ENCODE measurements around the gene ASH1L. TPM values are rescaled to one million over a fixed set of nuclear protein-coding genes. Genes with fewer than 3 reads are reported as not detected.
A peak's percentile ranks its signal among the peaks of the same experiment; 100 is the strongest.
"Not testable (repeated sequence)": the region's sequence is repeated elsewhere in the genome, so short reads cannot be mapped to it uniquely, and the experiment has no call there.

Gene ASH1L
- total RNA-seq, 1 donor from 2014 or later: 15.0 TPM

GRCh38 chr1:155499953-155500639 is 62.5 kb downstream of the ASH1L start:
- no peak for FAIRE-seq
- H3K4me3 ChIP-seq (ENCODE audit: low read depth, low read length): no peak overlapping the region
- DNase-seq (ENCODE audit: low read depth): no peak
- H3K27me3 ChIP-seq (ENCODE audit: control insufficient read depth, insufficient read depth, low read length): no peaks in the 10 kb centered on the region
- no peaks in the 10 kb centered on the region for H3K36me3 ChIP-seq (ENCODE audit: control insufficient read depth, insufficient read depth, low read length)
- no peak for TF ChIP-seq CTCF (IDR thresholded peaks at IDR 0.05; ENCODE audit: insufficient read depth, low read length, severe bottlenecking)

- no peak overlapping the region for H3K4me3 ChIP-seq (ENCODE audit: low read depth, low read length)
- DNase-seq (ENCODE audit: low read depth): peak; percentile 39
- H3K36me3 ChIP-seq (ENCODE audit: control insufficient read depth, insufficient read depth, low read length): no peaks in the 10 kb centered on the region
- FAIRE-seq: no peak
- no peaks in the 10 kb centered on the region for H3K27me3 ChIP-seq (ENCODE audit: control insufficient read depth, insufficient read depth, low read length)
- no peak for TF ChIP-seq CTCF (IDR thresholded peaks at IDR 0.05; ENCODE audit: insufficient read depth, low read length, severe bottlenecking)
Observed at GRCh38 chr1:155499263-155499662, 63.3 kb downstream of the ASH1L start.

- not testable (repeated sequence) for DNase-seq (ENCODE audit: low read depth); FAIRE-seq; H3K27me3 ChIP-seq (ENCODE audit: control insufficient read depth, insufficient read depth, low read length); H3K36me3 ChIP-seq (ENCODE audit: control insufficient read depth, insufficient read depth, low read length); H3K4me3 ChIP-seq (ENCODE audit: low read depth, low read length)
Observed at GRCh38 chr1:155493595-155493994, 69.0 kb downstream of the ASH1L start.

- not testable (repeated sequence) for DNase-seq (ENCODE audit: low read depth); H3K4me3 ChIP-seq (ENCODE audit: low read depth, low read length); FAIRE-seq; H3K36me3 ChIP-seq (ENCODE audit: control insufficient read depth, insufficient read depth, low read length); H3K27me3 ChIP-seq (ENCODE audit: control insufficient read depth, insufficient read depth, low read length)
Observed at GRCh38 chr1:155488419-155488818, 74.2 kb downstream of the ASH1L start.

GRCh38 chr1:155487541-155487940 is 75.1 kb downstream of the ASH1L start:
- no peak for FAIRE-seq
- Histone ChIP-seq H3K36me3 (ENCODE audit: control insufficient read depth, insufficient read depth, low read length) (no peaks in the 10 kb centered on the region), H3K27me3 (ENCODE audit: control insufficient read depth, insufficient read depth, low read length) (no peaks in the 10 kb centered on the region), H3K4me3 (ENCODE audit: low read depth, low read length) (no peak overlapping the region)
- no peak for DNase-seq (ENCODE audit: low read depth)
- TF ChIP-seq CTCF (IDR thresholded peaks at IDR 0.05; ENCODE audit: insufficient read depth, low read length, severe bottlenecking): no peak

- H3K4me3 ChIP-seq (ENCODE audit: low read depth, low read length); H3K27me3 ChIP-seq (ENCODE audit: control insufficient read depth, insufficient read depth, low read length); DNase-seq (ENCODE audit: low read depth); FAIRE-seq; H3K36me3 ChIP-seq (ENCODE audit: control insufficient read depth, insufficient read depth, low read length): not testable (repeated sequence)
Observed at GRCh38 chr1:155486952-155487351, 75.7 kb downstream of the ASH1L start.

GRCh38 chr1:155485945-155486344 is 76.7 kb downstream of the ASH1L start:
- H3K4me3 ChIP-seq (ENCODE audit: low read depth, low read length): no peak overlapping the region
- peaks cover 3% of the 10 kb centered on the region for H3K36me3 ChIP-seq (ENCODE audit: control insufficient read depth, insufficient read depth, low read length)
- no peak for FAIRE-seq
- TF ChIP-seq CTCF (IDR thresholded peaks at IDR 0.05; ENCODE audit: insufficient read depth, low read length, severe bottlenecking): no peak
- no peak for DNase-seq (ENCODE audit: low read depth)
- H3K27me3 ChIP-seq (ENCODE audit: control insufficient read depth, insufficient read depth, low read length): no peaks in the 10 kb centered on the region

All from bronchial epithelial cell (primary cell).